ENCODE data around the gene PRPF6.

Gene PRPF6

DNA sequence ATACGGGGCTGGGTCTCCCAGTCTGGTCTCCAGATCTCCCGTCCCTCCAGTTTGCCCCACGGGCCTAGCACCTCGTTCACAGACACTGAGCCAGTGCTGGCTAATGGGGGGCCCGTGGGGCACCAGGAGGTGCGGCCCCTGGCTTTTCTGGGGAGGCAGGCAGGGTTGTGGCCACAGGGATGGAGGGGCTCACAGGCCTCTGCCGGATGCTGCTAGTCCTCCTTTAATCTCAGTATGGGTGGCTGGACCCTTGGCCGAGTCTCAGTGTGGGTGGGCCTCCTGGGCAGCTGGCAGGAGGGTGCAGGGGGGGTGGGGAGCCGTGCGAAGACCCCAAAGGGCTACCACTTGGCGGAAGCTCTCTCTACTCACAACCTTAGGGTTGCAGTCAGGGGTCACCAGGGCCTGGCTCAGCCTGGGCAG lies 70.1 kb downstream of the PRPF6 start:
- no peak for FAIRE-seq

DNA sequence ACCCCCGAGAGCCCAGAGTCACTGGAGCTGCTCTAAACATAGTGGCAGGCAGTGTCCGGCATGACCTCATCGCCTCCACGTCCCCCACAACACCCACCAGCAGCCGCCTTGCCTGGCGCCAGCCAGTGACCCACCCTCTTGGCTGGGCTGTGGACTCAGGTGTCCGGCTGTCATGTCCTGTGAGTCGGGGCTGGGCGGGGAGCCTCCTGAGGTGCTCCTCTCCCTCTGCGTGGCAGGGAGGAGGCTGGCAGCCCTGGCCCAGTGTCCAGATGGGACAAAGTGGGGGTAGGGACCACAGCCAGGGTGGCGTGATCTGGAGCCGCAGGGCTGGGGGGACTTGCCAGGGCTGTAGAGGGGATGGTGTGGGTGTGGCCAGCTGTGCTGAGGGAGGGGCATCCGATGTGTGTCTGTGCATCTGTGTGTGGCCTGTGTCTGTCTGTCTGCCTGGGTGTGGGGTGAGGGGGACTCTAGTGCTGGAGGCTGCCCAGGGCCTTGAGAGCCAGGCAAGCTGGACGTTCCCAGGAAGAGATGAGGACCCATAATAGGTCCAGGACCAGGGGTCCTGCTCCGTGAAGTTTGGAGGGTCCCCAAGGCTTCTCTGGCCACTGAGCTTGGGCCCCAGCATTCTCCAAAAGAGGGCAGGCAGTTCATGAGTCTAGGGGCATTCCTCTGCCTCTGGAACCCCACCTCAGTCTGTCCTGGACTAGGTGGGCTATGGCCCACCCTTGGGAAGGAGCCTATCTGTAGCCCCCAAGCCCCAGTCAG lies 70.8 kb downstream of the PRPF6 start:
- no peak for FAIRE-seq

DNA sequence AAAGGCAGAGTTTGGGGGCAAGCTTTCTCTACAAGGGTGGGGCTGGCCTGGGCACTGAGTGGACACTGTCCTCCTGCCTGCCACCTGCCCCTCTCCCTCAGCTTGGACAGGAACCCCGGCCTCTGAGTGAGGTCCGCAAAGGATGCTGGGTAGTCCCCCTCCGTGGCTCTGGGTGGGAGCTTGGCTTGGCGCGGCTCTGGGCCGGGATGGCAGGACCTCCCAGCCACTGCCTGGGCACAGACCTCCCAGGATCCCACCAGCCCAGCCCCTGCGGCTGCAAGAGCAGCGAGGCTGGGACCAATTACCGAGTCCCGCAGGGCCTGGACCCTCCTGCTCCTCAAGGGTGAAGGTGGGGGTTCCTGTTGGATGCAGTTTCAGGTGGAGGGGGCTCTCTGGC lies 71.4 kb downstream of the PRPF6 start:
- no peak for FAIRE-seq

DNA sequence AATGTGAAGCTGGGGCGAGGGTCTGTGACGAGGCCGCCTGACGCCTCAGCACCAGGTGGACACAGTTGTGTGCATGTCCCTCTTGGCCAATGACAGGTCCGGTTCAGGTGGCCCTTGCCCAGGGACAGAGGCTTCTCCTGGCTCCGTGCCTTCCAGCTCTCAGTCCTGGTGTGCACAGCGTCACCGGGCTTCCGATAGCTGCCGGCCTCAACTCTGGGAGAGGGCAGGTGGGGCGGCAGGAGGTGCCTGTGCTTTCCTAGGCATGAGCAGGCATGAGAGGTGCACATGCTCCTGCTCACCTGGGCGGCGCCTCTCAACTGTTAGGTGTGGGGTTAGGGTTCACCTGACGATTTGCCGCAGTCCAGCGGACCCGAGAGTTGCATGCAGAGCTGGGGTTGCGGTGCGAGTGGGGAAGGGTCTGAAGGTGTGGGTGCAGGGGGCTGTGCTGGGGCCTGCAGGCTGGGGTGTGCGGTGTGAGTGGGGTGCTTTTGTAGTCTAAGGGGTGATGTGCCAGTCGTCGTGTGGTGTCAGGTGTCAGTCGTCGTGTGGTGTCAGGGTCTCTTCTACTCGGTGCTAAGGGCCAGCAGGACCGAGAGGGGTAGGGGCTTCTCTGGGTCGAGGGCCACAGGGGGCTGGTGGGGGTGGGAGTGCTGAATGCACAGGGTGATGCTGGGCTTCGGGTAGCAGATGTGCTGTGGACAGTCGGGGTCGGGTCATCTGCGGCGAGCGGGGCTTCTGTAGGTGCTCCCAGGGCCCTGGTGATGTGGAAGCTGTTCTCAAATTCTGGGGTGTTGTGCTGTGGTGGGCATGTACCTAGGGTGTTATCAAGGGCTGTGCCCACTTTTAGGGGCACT lies 72.3 kb downstream of the PRPF6 start:
- FAIRE-seq, result no peak

DNA sequence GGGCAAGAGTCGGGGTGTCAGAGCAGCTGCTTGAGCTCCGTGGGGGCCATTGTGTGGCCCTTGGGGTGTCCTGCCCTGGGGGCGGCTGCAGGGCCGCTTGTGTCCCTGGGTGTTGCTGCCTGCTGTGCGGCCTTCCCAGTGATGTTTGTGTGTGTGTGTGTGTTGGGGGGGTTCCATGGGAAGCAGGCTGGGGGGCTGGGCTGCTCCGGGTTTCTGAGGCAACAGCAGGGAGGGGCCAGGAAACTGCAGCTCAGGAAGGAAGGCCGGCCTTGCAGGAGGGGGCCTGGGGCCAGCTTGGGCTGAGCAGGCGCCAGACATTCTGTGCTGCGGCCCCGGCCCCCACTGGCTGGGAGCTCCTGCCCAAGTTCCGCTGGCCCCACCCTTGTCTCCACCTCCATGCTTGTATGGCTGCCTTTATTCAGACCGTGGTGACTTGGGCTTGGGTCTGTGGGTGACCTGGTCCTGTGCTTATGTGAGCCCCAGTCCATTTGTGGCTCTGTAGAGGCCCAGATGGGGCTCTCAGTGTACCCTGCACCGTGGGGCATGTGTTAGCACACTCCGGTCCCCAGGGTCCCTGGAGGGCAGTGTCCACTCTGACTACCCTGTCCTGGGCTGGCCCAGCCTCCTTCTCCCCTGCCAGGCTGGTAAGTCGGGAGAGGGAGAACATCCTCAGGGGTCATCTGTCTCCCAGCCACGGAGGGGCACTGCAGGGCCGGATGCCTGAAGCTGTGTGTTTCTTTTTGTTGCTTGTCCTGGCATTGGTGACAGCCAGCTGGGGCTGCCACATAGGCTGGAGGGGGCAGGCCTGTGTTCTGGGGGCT lies 73.1 kb downstream of the PRPF6 start:
- no peak for FAIRE-seq

DNA sequence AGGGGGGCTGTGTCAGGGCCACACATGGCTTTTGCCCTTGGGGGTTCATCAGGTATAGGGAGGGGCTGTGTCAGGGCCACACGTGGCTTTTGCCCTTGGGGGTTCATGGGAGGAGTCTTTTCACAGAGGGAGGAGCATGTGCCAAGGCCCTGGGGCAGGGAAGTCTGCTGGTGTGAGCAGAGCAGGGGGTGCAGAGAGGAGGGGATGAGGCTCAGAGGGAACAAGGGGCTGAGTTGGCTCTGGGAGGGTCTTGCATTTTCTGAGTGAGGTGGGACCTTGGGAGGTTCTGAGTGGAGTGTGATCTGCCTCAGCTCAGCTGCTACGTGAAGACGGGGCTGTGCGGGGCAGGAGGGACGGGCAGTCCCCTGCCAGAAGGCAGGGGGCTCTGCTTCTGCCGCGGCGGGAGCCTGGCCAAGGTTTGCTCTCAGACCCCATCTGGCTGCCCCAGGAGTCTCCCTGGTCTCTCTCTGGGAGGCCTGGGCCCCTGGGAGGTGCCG lies 74.5 kb downstream of the PRPF6 start:
- no peak for FAIRE-seq

DNA sequence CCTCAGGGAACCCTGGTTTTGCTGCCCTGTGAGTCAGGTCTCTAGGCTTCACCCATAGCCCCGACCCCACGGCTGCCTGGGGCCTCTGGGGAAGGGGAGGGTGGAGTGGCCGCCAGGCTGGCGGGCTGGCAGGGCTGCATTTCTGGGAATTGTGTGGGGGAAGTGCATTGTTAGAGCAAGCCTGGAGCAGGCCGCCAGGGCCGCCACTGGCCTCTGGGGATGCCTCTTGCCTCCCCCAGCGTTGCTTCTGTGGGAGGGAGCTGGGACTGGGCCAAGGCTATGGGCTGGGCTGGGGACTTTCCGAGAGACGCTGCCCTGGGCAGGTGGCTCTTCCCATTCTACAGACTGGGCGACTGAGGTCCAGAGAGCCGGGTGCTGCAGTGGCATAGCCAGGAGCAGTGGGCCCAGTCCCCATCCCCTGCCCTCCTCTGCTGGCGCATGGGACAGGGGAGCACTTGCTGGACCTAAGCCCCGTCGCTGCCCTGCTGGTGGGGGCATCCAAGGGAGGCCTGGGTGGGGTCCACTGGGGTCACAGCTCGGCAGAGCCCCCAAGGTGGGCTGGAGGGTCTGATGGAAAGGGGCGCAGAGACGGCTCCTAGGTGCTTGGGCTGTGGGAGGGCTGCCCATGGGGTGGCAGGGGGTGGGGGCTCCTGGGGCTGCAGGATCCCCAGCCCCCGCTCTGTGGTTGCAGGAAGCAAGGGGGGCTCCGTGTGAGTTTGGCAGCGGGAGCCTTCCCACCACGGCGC lies 75.1 kb downstream of the PRPF6 start:
- no peak for FAIRE-seq

DNA sequence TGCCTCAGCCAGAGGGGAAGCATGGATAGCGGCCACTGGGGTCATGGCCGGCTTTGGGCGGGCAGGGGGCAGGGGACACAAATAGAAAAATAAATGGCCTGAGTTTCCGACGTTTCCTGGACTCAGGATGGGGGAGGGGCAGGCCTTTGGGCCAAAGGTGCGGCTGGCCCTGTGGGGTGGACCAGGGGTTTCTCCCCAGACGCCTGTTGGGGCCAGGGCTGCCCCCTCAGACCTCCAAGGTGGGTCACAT lies 75.6 kb downstream of the PRPF6 start:
- no peak for FAIRE-seq

DNA sequence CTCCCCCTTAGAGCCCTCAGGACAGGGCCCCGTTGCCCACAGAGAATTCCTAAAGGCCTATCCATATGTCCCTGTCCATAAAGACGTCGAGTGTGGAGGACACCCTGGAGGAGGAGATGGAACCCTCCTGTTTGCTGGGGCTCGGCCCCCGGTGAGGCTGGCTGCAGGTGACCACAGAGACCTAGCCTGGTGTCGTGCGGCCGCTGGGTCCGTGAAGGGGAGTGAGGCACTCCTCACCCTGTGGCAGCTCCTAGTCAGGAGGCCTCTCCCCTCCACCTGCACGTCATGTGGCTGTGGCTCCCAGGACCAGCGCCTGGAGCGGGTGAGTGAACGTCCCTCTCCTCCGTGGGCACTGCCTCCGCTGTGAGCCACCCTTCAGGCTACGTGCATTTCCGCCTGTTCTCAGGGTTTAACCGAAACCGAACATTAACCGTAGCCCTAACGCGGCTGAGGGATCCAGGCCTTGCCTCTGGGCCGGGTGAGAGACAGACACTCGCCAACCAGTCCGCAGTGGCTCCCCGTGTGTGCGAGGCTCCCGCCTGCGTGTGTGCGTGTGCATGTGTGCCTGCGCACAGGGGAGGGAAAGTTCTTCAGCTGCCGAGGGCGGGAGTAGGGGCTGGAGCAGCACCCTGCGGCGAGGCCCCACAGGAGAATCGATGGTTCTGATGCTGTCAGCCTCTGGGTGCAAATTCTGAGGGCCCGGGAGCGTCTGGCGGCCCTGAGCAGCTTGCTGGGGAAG lies 76.1 kb downstream of the PRPF6 start:
- no peak for FAIRE-seq

DNA sequence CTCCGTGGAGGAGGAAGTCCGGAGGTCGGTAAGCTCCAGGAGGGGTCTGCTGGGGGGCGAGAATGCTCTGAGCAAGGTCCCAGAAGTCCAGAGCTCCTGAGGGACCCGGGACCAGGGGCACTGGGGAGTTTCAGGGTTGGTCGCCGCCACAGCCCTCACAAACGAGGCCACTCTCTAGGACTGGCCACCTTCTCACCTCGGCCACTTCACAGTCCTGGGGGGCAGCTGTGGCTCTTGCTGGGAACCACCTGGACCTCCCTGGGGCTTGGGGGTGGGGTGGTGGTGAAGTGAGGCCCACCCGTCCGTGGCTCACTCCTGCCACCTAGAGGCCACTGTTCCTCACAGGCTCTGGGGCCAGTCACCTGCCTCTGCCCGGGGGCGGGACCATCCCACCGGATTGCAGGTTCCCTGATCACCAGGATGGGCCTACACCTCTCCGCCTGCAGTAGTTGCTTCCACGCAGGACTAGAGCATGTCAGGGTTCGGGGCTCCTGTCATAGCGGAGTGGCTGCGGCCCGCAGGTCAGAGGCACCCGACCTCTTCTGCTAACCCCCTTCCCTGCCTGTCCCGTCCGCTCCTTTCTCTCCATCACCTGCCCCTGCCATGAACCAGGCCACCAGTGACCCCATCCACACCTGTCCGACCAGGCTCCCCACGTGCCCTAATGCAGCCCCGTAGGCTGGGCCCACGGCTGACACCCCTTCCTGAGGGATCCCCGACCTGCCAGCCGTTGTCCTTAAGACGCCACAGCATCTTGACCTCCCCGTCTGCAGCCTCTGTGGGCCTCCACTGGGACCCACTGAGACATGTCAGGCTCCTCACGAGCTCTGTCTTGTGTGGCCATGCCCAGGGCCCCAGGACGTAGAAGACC lies 76.9 kb downstream of the PRPF6 start:
- no peak for FAIRE-seq

DNA sequence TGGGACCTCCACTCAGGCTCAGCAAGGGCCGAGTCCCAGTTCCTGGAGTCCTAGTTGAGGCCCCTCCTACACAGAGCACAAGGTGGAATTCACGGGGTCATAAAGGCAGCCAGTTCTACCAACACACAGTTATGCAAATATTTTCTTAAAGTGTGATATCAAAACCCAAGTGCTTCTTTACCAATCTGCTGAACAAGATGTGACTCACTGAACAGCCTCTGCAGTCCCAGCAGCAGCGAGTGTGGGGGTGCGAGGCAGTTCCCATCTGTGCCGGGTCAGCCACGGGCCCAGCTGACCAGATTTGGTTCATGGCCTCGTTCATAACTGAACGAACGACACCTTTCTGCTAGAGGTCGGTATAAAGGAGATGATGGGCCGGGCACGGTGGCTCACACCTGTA lies 77.6 kb downstream of the PRPF6 start:
- FAIRE-seq, result no peak

DNA sequence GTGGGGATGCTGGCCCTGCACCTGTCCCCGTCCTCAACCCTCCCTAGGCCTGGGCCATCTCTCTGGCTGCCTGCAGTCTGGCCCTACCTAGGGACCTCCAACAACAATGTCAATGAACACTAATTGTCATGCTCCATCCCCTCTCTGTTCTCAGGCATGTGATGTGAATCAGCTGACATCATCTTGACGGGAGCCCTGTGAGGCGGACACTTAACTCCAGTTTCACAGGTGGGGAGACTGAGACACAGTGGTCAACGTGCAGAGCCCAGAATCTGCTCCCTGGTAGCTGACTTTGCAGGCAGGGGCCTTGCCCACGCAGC lies 81.3 kb downstream of the PRPF6 start:
- FAIRE-seq, result no peak

DNA sequence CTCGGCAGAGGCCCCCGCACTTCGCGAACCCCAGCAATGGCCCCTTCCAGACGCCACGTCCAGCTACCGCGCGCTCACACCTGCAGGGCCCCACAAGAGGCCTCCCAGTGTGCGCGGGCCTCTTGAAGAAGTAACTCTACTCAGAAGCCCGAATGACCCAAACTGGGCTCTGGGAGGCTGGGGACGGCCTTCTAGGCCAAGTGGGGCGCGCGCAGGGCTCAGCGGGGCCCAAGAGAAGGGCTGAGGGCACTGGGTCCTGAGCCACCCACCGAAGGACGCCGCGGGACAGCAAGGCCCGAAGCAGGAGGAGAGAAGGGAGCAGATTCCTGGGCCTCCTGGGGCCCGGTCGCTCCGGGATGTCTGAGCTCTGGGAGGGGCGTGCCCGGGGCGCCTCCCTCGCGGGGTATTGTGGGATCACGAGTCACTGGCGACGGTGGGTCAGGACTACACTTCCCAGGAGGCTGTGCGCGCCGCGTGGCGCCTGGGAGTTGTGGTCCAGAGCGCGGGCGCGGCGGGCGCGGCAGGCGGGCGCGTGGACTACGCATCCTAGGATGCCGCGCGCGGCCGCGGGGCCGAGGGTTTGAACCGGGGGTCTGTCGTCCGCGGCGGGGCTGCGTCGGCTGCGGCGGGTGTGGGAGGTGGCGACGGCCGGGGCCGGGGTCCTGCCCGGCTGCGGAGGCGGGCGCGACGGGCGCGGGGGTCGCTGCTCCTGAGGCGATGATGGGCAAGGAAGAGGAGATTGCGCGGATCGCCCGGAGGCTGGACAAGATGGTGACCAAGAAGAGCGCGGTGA lies 81.9 kb downstream of the PRPF6 start, which contains the start of gene TCEA2:
Gene TCEA2, plus strand, starts transcription at position 603 of the 793 bp plus-strand sequence. Its CDS starts 115 bp downstream, at position 718.
- FAIRE-seq, result no peak

DNA sequence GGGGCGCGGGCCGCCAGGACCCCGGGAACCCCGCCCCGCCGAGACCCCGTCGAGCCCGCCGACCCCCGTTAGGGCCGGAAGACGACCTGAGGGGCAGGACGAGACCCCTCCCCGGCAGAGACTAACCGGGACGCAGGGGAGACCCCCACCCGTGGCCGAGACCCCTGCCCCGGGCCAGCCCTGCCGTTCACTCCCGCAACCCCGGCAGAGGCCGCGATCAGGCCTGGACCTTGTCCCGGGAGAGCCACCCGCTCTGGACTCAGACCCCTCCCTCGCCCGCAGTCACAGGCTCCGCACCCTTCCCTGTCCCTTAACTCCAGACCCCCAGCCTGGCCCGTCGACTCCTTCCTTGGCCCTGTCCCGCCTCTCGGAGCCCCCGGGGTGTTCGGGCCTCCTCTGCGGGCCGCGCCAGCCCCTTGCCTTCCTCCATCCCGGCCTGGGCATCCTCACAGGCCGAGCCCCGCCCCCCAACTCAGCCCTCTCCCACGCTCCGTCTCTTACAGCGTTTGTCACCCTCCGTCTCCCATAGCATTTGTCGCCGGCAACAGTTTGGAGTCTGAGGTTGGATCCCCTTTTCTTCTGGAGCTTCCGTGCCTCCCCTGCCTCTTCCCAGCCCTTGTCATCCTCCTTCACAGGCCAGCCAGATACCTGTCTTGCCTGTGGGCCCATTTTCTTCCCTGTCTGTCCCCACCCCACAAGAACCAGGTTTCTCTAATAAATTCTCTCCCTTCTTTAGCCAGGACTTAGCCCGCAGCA lies 82.6 kb downstream of the PRPF6 start:
- no peak for FAIRE-seq

DNA sequence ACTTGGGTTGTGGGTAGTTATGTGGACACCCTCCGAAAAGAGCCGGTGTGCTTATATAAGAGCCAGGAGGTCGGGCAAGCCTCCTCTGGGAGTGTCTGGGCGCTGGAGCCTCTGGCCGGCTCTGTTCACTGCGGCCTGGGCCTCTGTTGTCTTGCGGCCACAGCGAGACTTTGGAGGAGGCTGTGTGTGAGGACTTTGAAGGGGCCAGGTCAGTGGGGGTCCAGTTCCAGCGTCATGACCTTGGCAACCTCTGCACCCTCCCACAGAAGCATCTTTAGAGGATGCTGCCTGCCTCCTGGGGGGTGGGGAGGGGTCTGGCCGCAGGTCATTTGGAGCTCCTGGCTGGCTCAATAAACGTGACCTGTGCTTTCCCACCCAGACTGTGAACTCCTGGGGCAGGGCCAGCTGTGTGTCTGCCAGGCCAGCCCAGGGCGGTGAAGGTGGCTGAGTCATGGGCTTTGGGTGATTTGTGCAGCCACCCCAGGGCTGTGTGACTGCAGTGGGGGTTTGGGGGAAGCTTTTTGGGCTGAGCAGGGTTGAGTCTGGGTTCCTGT lies 83.3 kb downstream of the PRPF6 start:
- FAIRE-seq, result no peak

DNA sequence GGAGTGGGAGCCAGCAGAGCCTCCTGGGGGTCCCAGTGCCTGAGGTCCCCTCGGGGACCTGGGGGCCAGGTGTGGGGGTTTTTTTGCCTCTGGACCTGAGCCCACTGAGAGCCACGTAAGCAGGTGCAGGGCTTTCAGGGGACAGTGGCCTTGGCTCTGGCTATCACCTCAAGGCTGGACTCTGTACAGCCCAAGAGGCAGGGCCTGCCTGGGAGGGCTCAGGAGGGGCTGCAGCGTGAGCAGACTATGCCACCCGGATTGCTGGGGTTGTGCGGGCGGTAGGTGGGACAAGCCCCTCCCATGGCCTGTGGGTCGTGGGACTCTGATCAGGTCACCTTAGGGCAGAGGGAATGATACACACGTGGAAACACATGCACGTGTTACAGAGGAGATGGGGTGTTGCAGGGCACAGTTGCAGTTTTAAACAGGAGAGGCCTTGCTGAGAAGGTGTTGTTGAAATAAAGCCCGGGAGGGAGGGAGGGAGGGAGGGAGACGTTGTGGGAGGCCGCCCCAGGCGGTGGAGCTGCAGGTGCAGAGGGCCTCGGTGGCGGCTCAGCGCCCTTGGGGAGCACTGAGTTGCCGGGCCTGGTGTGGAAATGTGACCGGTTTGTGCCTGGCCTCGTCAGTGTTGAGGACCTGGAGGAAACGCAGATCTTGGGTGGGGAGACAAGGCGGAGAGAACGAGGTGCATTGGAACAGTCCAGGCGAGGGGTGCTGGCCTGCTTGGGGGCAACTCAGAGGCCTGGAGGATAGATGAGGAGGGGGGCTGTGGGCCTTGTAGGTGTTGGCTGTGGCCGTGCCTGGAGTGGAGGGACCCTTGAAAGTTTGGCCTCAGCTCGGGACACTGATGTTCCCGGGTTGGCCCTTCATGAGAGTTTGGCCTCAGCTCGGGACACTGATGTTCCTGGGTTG lies 84.4 kb downstream of the PRPF6 start:
- no peak for FAIRE-seq

DNA sequence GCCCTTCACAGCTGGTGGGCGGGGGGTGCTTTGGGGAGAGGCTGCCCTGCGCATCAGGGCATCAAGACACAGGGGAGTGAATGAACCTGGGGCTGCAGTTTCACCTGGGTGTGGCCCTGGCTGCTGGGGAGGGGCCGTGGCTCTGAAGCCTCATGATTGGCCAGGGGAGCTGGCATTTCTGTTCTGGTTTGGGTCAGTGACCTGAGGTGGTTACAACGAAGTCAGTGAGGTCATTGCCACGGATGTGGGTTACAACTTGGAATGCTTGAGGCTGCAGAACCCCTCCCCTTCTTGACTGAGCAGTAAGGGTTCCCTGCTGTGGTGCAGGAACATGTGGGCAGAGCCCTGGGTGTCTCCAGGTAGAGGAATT lies 85.0 kb downstream of the PRPF6 start:
- FAIRE-seq, result no peak

DNA sequence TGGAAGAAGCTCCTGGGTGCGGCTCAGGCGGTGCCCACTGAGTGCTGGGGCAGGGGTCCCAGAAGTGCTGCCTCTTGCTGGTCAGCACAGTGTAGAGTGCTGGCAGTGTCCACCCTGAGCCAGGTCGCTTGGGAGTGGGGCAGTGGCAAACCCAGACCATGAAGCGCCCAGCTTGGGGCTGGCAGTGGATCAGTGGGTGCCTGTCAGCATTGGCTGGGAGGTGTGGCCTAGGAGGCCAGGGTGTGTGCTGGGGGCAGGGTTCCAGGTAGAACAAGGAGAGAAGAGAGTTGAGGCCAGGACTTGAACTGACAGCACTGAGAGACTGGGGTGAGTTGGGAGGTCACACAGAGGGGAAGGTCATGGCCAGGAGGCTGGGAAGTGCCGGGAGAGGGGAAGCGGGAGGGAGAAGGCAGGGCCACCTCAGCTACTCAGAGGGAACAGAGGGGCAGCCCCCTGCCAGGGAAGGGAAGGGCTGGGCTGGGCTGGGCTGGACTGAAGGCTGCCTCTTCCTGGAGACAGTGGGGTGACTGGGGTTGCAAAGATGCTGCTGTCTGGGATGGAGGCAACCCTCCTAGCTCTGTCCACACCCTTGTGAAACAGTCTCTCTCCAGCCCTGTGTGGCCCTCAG lies 86.2 kb downstream of the PRPF6 start:
- FAIRE-seq, result no peak

Measured in G401.6 (cell line).